Spleen (tissue), 7 donors: ENCODE measurements around the gene SEPTIN1.

ENCODE experiments used
- CTCF ChIP-seq, 11 experiments: fragments of 200-600 bp in 7 of 11; fragments of 450-650 bp in 4 of 11; sonication (generic) in 4 of 11; IDR thresholded peaks in 8 of 11; conservative IDR thresholded peaks in 3 of 11; 1 replicate in 7 of 11; 2 replicates in 4 of 11; pipeline versions ENCODE4 v1.4.0 to v1.8.0; 2016 to 2021; ENCODE audit warnings: antibody characterized with exemption in 11 of 11, inconsistent platforms in 4 of 11, mild to moderate bottlenecking in 1 of 11
- POLR2A ChIP-seq, 3 donors: fragments of 450-650 bp; IDR thresholded peaks; one replicate each; pipeline ENCODE4 v1.5.1; 2017; ENCODE audit warnings: antibody characterized with exemption in 3 of 3, mild to moderate bottlenecking in 1 of 3
- donor health status: DM: no; HTN: no; CAD: no; lungs with moderate emphysema.
- donor health status: DM: no; HTN: no; CAD: no.
- donor health status: DM: no; HTN: no; CAD: no.

- TF ChIP-seq CTCF (IDR thresholded peaks at IDR 0.05 in 8 of 11, conservative IDR thresholded peaks at IDR 0.05 in 3 of 11), result no peak
- no peak for TF ChIP-seq POLR2A (IDR thresholded peaks at IDR 0.05)
Measured at GRCh38 chr16:30335598-30336474, 46.5 kb downstream of the SEPTIN1 start.
